SHP77 (cell line): Measurements from ENCODE around the gene SH3RF2.
"Not testable (repeated sequence)": the region's sequence is repeated elsewhere in the genome, so short reads cannot be mapped to it uniquely, and the experiment has no call there.

Source experiments
- DNase-seq, 2 experiments: peaks; one replicate each; lab custom pipeline; 2025; lab: John Stamatoyannopoulos, UW

SH3RF2 gene

DNA sequence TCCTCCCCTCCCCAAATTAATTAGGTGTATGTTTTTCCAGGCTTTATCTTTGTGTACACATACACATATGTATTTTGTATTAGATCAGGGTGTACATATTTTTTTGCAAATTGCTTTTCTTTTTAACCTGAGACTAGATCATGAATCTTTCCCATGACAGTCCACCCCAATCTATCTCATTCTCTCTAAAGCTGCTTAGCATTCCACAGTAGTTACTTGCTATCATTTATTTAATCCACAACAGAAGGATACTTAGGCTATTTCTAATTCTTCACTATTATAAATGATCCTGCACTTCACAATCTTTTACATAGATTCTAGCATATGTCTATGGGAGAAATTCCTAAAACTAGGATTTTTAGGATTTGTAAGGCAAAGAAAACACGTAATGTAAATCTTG is 43.9 kb downstream of the SH3RF2 start:
- no peak for DNase-seq

DNA sequence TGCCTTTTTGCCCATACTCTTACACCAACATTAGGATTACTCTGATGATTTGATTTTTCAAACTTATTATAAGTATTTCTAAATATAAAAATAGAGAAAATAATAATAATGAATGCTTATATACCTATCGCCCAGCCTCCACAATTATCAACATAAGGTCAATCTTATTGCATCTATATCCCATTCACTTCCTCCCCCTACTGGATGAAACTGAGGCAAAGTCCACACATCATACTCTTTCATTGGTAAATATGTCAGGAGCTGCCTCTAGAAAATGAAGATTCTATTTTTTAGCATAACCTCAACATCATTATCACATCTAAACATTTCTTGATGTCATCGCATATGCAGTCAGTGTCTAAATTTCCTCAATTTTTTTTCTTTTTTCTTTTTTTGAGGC is 44.3 kb downstream of the SH3RF2 start:
- DNase-seq = no peak

- DNase-seq = no peak
Observed at GRCh38 chr5:145981589-145982571, 45.5 kb downstream of the SH3RF2 start.

DNA sequence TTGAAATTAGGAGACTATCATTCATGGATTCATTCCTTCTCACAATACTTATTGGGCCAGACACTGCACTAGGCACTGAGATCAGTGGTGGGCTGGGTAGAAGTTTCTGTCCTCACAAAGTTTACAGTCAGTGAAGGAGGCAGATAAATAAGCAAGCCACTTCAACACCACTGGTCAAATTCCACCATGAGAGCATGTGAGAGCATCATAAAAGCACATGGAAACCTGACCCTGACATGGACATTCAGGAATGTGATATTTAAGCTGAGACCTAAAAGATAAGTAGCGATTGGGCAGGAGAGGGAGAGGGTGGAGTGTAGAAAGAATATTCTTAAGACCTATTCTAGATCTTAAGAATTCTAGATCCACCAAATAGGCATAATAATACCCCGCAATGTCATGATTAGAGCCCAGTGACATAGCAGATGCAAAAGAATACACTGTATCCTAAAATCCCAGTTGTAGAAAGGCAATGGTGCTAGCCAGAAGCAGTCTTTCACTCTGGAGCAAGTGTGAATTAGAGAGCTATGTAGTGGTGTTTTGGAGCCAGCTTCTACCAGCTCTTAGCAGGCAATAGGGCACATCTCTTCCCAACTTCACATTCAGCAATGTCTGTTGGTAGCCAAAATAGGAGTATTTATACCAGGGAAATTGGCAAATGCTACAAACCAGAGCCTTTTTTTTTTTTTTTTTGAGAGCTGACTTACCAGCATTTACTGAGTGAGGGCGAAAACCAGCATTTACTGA is 46.4 kb downstream of the SH3RF2 start:
- no peak for DNase-seq

DNA sequence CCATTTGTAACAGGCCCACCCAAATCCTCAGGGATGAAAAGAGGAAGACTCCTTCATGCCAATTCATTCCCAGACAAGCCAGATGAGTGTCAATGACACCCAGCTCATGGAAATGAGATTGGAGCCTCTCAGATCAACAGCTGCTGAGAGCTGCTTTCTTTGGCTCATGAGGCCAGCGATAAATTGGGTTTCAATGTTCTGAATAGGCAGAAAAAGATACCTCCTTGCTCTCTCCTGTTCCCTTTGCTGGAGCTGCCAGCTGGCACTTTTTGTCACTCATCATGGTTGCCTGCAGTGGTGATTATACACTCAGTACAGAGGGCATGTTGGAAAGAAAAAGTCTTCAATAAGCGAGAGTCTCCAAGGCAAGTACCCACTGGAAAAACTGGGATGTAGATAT is 47.1 kb downstream of the SH3RF2 start:
- DNase-seq = no peak

DNA sequence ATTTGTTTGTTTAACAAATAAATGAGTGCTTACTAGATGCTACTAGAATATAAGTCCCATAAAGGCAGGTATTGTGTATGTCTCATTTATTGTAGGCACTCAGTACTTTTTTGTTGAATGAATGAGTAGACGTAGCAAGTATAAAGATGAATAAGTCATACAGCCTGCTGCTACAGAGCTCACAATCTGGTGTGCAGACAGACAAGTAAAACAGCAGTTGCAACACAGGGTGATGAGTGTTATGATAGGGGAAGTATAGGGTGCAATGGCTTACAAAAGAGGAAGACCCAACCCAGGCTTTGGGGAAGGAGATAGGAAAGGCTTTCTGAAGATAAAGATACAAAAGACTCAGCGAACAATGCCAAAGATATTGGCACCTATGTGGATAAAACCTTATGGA is 47.7 kb downstream of the SH3RF2 start:
- DNase-seq = no peak

DNA sequence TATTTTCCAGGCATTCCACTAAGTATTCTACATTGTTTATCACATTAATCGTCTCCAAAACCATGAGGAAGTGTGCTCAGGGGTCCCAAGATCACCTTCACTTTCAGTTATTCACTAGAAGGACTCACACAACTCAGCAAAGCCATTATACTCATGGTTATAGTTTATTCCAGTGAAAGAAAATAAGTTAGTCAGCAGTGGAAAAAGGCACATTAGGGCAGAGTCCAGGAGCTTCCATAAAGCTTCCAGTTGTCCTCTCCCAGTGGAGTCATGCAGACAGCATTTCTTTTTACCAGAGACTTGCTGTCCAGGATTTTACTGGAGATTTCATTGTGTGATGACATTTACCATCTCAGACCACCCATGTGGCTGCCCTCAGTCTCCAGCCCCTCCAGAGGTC is 51.5 kb downstream of the SH3RF2 start:
- DNase-seq = no peak

DNA sequence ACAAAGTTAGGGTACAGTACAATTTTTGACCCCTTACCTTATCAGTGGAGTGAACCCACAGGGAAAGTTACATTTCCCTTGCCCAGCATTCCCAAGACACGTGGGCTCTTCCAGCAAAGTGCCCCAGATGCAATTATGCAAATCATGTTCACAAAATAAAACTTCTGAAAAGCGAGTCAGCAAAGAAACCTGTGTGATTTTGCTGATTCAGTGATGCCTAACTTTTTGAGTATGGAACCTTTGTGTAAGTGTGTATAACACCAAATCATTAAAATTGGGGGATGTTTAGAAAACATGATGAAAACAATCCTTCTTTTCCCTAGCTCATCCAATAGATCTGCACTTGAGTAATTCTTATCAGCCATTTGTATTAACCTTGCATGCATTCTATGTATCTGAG is 52.6 kb downstream of the SH3RF2 start:
- no peak for DNase-seq

GRCh38 chr5:145989428-145989827 is 53.0 kb downstream of the SH3RF2 start:
- DNase-seq = no peak

DNA sequence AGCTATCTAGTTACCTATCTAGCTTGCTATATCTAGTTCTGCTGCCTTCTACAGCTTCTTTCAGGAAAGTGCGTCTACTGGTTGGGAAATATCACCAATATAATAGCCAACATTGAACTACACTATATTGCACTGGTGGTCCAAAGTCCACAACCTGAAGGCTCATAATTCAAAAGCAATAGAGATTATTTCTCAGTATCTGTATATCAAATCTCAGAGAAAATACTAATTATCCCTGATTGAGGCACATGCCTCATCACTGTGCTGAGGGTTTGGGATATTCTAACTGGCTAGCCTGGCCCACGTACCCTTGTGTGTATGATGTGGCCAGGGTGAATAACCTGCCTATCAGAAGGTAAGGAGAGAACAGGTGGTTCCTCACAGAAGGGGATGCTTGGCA is 53.8 kb downstream of the SH3RF2 start:
- no peak for DNase-seq

DNA sequence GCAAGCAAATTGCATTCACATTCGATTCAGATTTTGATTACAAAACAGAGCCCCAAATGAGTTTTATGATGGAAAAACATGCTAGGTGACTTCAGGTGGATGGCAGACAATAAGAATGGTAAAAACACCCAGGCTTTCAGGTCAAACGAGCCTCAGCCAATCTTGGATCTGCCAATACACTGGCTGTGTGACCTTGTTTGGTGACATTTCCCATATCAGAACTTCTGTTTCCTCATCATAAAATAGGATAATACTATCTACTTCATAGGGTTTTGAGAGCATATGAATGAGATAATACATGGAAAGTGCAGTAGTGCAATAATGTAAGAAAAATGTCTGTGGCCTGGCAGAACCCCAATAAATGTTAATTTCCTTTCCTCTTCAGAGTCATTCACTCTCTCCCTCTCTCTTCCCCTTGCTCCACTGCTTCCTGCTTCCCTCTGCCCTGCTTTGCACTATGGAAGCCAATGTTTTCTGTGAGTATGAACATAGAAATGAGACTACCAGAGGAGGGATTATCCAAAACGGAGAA is 54.7 kb downstream of the SH3RF2 start:
- DNase-seq = no peak

GRCh38 chr5:145993538-145993937 is 57.2 kb downstream of the SH3RF2 start:
- not testable (repeated sequence) for DNase-seq

GRCh38 chr5:145996135-145996534 is 59.8 kb downstream of the SH3RF2 start:
- DNase-seq = no peak

- DNase-seq = no peak
Observed at GRCh38 chr5:145999208-145999607, 62.8 kb downstream of the SH3RF2 start.

DNA sequence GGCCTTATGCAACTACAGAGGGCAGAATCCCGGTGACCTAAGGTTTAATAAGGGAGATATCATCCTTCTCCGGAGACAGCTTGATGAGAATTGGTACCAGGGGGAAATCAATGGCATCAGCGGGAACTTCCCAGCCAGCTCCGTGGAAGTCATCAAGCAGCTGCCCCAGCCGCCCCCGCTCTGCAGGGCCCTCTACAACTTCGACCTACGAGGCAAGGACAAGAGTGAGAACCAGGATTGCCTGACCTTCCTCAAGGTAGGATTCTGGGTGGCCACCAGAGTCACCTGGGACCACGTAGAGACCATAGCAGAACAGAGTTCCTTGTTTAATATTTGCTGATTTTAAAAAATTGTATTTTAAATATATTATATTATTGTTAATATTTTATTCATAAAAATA is 63.7 kb downstream of the SH3RF2 start:
- no peak for DNase-seq

GRCh38 chr5:146001544-146002190 is 65.3 kb downstream of the SH3RF2 start:
- no peak for DNase-seq

- DNase-seq = no peak
Observed at GRCh38 chr5:146002491-146002890, 66.1 kb downstream of the SH3RF2 start.

DNA sequence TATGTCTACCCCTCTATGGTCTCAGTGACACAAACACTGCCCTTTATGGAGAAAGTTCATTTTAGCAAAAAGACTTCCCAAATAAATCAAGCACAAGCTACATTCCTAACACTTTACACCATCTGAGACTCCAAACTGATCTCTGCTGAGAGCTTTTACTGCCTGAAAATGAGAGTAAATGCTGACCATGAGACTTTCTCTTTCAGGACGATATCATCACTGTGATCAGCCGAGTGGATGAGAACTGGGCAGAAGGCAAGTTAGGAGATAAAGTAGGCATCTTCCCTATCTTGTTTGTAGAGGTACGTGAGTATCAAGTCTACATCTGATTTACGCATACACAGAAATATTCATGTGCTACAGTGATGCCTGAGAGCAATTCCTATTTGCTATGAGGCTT is 67.5 kb downstream of the SH3RF2 start:
- DNase-seq = no peak

- no peak for DNase-seq
Observed at GRCh38 chr5:146005264-146005663, 68.9 kb downstream of the SH3RF2 start.

DNA sequence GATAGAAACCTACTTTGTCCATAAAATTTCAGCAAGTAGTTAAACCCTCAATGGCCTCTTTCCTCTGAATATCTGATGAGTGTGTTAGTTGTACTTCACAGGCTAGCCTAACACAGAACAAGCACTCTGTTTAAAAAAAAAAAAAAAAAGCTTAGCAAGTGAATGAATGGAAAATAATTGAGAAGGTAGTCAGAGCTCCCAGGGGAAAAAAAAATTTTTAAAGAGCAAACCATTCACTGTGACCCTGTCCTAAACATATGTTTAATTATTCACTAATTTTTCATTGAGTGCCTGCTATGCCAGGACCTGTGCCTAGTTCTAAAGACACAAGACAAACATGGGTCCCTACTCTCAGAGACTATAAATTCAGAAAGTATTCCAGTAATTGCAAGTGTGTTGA is 69.3 kb downstream of the SH3RF2 start:
- no peak for DNase-seq

GRCh38 chr5:146006470-146007190 is 70.3 kb downstream of the SH3RF2 start:
- no peak for DNase-seq

DNA sequence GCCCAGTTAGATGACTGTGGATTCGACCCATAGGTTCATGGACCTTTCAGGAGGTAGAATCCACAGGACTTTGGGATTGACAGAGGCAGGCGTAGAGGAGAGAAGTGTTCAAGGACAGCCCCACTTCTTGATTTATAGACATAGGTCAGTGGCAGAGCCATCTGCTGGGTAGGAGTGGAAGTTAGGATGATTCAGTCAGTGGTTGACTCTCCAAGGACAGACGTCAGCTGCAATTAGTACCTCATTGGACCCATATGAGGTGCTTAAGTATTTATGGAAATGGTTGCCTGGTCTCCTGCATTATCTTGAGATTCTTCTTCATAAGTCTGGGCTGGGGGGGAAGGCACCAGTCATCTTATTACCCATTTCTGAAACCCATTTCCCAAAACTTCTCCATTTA is 70.9 kb downstream of the SH3RF2 start:
- DNase-seq = peak; percentile 3 to 4
